Activated T-helper 17 cell treated with anti-CD3 and anti-CD28 coated beads, Interleukin-2, amount 50 U/mL, for 72 hours (primary cell): ENCODE measurements around the gene SPRED3. TPM values are rescaled to one million over a fixed set of nuclear protein-coding genes. Genes with fewer than 3 reads are reported as not detected.
"Not testable (repeated sequence)": the region's sequence is repeated elsewhere in the genome, so short reads cannot be mapped to it uniquely, and the experiment has no call there.

ENCODE experiments used
- ATAC-seq: fragments of 150-1000 bp; cut with Tn5 transposase; replicated peaks from 2 replicates; pipeline ENCODE4 v1.10.0; 2021; ENCODE audit warnings: mild to moderate bottlenecking, moderate library complexity
- H3K27ac Mint-ChIP-seq: one replicate; pipeline ENCODE4 v1.8.0; 2022; ENCODE audit warnings: mixed read lengths
- H3K27me3 Mint-ChIP-seq: one replicate; pipeline ENCODE4 v1.8.0; 2022; ENCODE audit warnings: mixed read lengths
- H3K36me3 Mint-ChIP-seq: one replicate; pipeline ENCODE4 v1.8.0; 2022; ENCODE audit warnings: low read depth, mild to moderate bottlenecking, mixed read lengths
- H3K4me1 Mint-ChIP-seq: one replicate; pipeline ENCODE4 v1.8.0; 2022; ENCODE audit warnings: mixed read lengths
- H3K4me3 Mint-ChIP-seq: one replicate; pipeline ENCODE4 v1.8.0; 2022; ENCODE audit warnings: mild to moderate bottlenecking, mixed read lengths
- H3K9me3 Mint-ChIP-seq: one replicate; pipeline ENCODE4 v1.8.0; 2022; ENCODE audit warnings: mixed read lengths
- total RNA-seq, 2 donors: library from RNA; stranded (reverse); gene quantifications; one replicate each; pipeline ENCODE4 v1.2.3, GENCODE V29; 2022

Gene SPRED3
- 10 to 100 TPM in 1 of 2 donors, 1 to 10 TPM in 1; 1.8 to 14.4 TPM for total RNA-seq

- Mint-ChIP-seq H3K9me3 (no peaks in the 10 kb centered on the region), H3K36me3 (peaks cover 36% of the 10 kb centered on the region), H3K4me3 (peak within 1 kb of the TSS; percentile 96), H3K27me3 (peaks cover 7% of the 10 kb centered on the region), H3K4me1 (peaks cover 38% of the 10 kb centered on the region), H3K27ac (peak within 1 kb of the TSS; percentile 88)
- ATAC-seq, result peak; percentile 5
Observed at GRCh38 chr19:38388349-38389100, at the start of gene SPRED3. Gene SPRED3 (plus strand): TSS chr19:38388697. CDS start chr19:38390303, 1,606 bp downstream.

- H3K9me3 Mint-ChIP-seq, H3K36me3 Mint-ChIP-seq, H3K4me1 Mint-ChIP-seq, ATAC-seq, H3K27me3 Mint-ChIP-seq, H3K27ac Mint-ChIP-seq: not testable (repeated sequence)
- peak overlapping the region; percentile 25 for H3K4me3 Mint-ChIP-seq
Observed at GRCh38 chr19:38339011-38339410, 49.5 kb upstream of the SPRED3 start.

- no peak overlapping the region for H3K27ac Mint-ChIP-seq
- peaks cover 4% of the 10 kb centered on the region for H3K36me3 Mint-ChIP-seq
- ATAC-seq, result no peak
Observed at GRCh38 chr19:38340927-38341326, 47.6 kb upstream of the SPRED3 start.

GRCh38 chr19:38346837-38347236 is 41.7 kb upstream of the SPRED3 start:
- Mint-ChIP-seq H3K36me3 (no peaks in the 10 kb centered on the region), H3K4me1 (no peaks in the 10 kb centered on the region), H3K27me3 (no peaks in the 10 kb centered on the region), H3K27ac (no peak overlapping the region), H3K4me3 (no peak overlapping the region), H3K9me3 (no peaks in the 10 kb centered on the region)
- ATAC-seq, result no peak

More at GRCh38 chr19:38340927-38341326, 47.6 kb upstream of the SPRED3 start:
- H3K27me3 Mint-ChIP-seq, result no peaks in the 10 kb centered on the region
- H3K4me3 Mint-ChIP-seq, result no peak overlapping the region
- H3K4me1 Mint-ChIP-seq, result no peaks in the 10 kb centered on the region
- H3K9me3 Mint-ChIP-seq, result no peaks in the 10 kb centered on the region

GRCh38 chr19:38350883-38351282 is 37.6 kb upstream of the SPRED3 start:
- no peaks in the 10 kb centered on the region for H3K27me3 Mint-ChIP-seq
- no peak for ATAC-seq

GRCh38 chr19:38351865-38352395 is 36.6 kb upstream of the SPRED3 start:
- ATAC-seq, result no peak
- H3K4me3 Mint-ChIP-seq, result no peak overlapping the region
- no peaks in the 10 kb centered on the region for H3K36me3 Mint-ChIP-seq
- no peaks in the 10 kb centered on the region for H3K9me3 Mint-ChIP-seq
- H3K27ac Mint-ChIP-seq, result no peak overlapping the region
- no peaks in the 10 kb centered on the region for H3K4me1 Mint-ChIP-seq
- no peaks in the 10 kb centered on the region for H3K27me3 Mint-ChIP-seq

More at GRCh38 chr19:38350883-38351282, 37.6 kb upstream of the SPRED3 start:
- Mint-ChIP-seq H3K4me3 (no peak overlapping the region), H3K27ac (no peak overlapping the region), H3K36me3 (no peaks in the 10 kb centered on the region), H3K4me1 (no peaks in the 10 kb centered on the region), H3K9me3 (no peaks in the 10 kb centered on the region)

GRCh38 chr19:38352611-38353010 is 35.9 kb upstream of the SPRED3 start:
- no peaks in the 10 kb centered on the region for H3K27me3 Mint-ChIP-seq
- H3K4me1 Mint-ChIP-seq, result no peaks in the 10 kb centered on the region
- H3K36me3 Mint-ChIP-seq, result no peaks in the 10 kb centered on the region
- no peak overlapping the region for H3K4me3 Mint-ChIP-seq
- H3K9me3 Mint-ChIP-seq, result no peaks in the 10 kb centered on the region
- no peak for ATAC-seq
- no peak overlapping the region for H3K27ac Mint-ChIP-seq

GRCh38 chr19:38355728-38356725 is 32.5 kb upstream of the SPRED3 start:
- H3K4me3 Mint-ChIP-seq, result no peak overlapping the region
- H3K9me3 Mint-ChIP-seq, result no peaks in the 10 kb centered on the region
- peaks cover 4% of the 10 kb centered on the region for H3K27me3 Mint-ChIP-seq
- no peak for ATAC-seq
- peaks cover under 1% of the 10 kb centered on the region for H3K4me1 Mint-ChIP-seq
- H3K36me3 Mint-ChIP-seq, result no peaks in the 10 kb centered on the region
- H3K27ac Mint-ChIP-seq, result no peak overlapping the region

GRCh38 chr19:38358071-38358470 is 30.4 kb upstream of the SPRED3 start:
- Mint-ChIP-seq H3K27ac (no peak overlapping the region), H3K4me3 (no peak overlapping the region), H3K4me1 (peaks cover 5% of the 10 kb centered on the region), H3K27me3 (peaks cover 7% of the 10 kb centered on the region), H3K9me3 (no peaks in the 10 kb centered on the region), H3K36me3 (no peaks in the 10 kb centered on the region)
- ATAC-seq, result no peak

- peaks cover 5% of the 10 kb centered on the region for H3K4me1 Mint-ChIP-seq
- peak overlapping the region; percentile 4 for H3K4me3 Mint-ChIP-seq
- ATAC-seq, result no peak
- H3K27me3 Mint-ChIP-seq, result peaks cover 7% of the 10 kb centered on the region
- no peaks in the 10 kb centered on the region for H3K9me3 Mint-ChIP-seq
- no peak overlapping the region for H3K27ac Mint-ChIP-seq
- H3K36me3 Mint-ChIP-seq, result no peaks in the 10 kb centered on the region
Observed at GRCh38 chr19:38359242-38360021, 29.1 kb upstream of the SPRED3 start.

- ATAC-seq, result no peak
- Mint-ChIP-seq H3K27me3 (peaks cover 7% of the 10 kb centered on the region), H3K36me3 (no peaks in the 10 kb centered on the region), H3K9me3 (no peaks in the 10 kb centered on the region), H3K27ac (no peak overlapping the region), H3K4me1 (peaks cover 5% of the 10 kb centered on the region), H3K4me3 (peak overlapping the region; percentile 80)
Observed at GRCh38 chr19:38360351-38360750, 28.1 kb upstream of the SPRED3 start.

- H3K27ac Mint-ChIP-seq, result no peak overlapping the region
- ATAC-seq, result no peak
Observed at GRCh38 chr19:38360839-38361631, 27.5 kb upstream of the SPRED3 start.

GRCh38 chr19:38361633-38362075 is 26.8 kb upstream of the SPRED3 start:
- H3K4me3 Mint-ChIP-seq, result peak overlapping the region; percentile 80
- H3K9me3 Mint-ChIP-seq, result no peaks in the 10 kb centered on the region
- peak; percentile 80 for ATAC-seq
- H3K36me3 Mint-ChIP-seq, result no peaks in the 10 kb centered on the region
- no peak overlapping the region for H3K27ac Mint-ChIP-seq
- peaks cover 11% of the 10 kb centered on the region for H3K27me3 Mint-ChIP-seq
- peaks cover 5% of the 10 kb centered on the region for H3K4me1 Mint-ChIP-seq

More at GRCh38 chr19:38360839-38361631, 27.5 kb upstream of the SPRED3 start:
- H3K4me1 Mint-ChIP-seq, result peaks cover 5% of the 10 kb centered on the region
- H3K4me3 Mint-ChIP-seq, result peak overlapping the region; percentile 80
- peaks cover 8% of the 10 kb centered on the region for H3K27me3 Mint-ChIP-seq
- no peaks in the 10 kb centered on the region for H3K36me3 Mint-ChIP-seq
- H3K9me3 Mint-ChIP-seq, result no peaks in the 10 kb centered on the region
